GM06990 (cell line): ENCODE measurements around the gene STRBP.

Source experiments
- DNase-seq: peaks from one replicate; pipeline ENCODE4 v3.0.0-alpha.2; 2011; ENCODE audit not compliant: insufficient read length; ENCODE audit errors: extremely low read depth
- H3K27me3 ChIP-seq: replicated peaks from 2 replicates; pipeline ENCODE4 v1.6.0; 2011; ENCODE audit warnings: low read length; ENCODE audit not compliant: control insufficient read depth, insufficient read depth
- H3K36me3 ChIP-seq: 2 replicates; pipeline ENCODE4 v1.5.1; 2011; ENCODE audit warnings: low read length; ENCODE audit not compliant: control insufficient read depth, insufficient read depth
- H3K4me3 ChIP-seq: replicated peaks from 2 replicates; pipeline ENCODE4 v1.5.1; 2011; ENCODE audit warnings: low read depth, mild to moderate bottlenecking, control low read depth, low read length
- TF ChIP-seq, protein P1 (sequence below): IDR thresholded peaks from 2 replicates; pipeline ENCODE4 v1.5.1; 2011; ENCODE audit warnings: low read length, control low read depth, mild to moderate bottlenecking, inconsistent platforms; ENCODE audit not compliant: insufficient read depth, poor library complexity, severe bottlenecking

Gene STRBP

DNA sequence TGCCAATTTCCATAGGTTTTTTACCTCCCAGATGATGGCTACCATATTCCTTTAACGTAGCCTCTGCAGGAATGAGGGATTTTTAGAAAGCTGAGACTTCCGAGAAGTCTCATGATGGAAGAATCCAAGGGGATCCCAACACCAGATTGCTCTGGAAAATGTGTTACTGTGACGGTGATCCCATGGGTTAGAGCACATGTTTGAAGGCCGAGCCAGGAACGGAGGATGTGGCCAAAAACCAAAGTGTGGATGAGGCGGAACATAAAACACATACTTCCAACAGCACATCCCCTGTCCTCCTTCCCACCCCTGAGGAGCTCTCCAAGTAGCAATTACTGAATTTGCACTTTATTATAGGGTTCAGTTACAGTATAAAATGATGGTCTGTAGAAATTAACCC, 152.3 kb downstream of the STRBP start:
- H3K4me3 ChIP-seq: no peak overlapping the region
- TF ChIP-seq, protein P1, sequence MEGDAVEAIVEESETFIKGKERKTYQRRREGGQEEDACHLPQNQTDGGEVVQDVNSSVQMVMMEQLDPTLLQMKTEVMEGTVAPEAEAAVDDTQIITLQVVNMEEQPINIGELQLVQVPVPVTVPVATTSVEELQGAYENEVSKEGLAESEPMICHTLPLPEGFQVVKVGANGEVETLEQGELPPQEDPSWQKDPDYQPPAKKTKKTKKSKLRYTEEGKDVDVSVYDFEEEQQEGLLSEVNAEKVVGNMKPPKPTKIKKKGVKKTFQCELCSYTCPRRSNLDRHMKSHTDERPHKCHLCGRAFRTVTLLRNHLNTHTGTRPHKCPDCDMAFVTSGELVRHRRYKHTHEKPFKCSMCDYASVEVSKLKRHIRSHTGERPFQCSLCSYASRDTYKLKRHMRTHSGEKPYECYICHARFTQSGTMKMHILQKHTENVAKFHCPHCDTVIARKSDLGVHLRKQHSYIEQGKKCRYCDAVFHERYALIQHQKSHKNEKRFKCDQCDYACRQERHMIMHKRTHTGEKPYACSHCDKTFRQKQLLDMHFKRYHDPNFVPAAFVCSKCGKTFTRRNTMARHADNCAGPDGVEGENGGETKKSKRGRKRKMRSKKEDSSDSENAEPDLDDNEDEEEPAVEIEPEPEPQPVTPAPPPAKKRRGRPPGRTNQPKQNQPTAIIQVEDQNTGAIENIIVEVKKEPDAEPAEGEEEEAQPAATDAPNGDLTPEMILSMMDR: no peak
- H3K27me3 ChIP-seq: no peaks in the 10 kb centered on the region
- H3K36me3 ChIP-seq: peaks cover 16% of the 10 kb centered on the region
- no peak for DNase-seq

DNA sequence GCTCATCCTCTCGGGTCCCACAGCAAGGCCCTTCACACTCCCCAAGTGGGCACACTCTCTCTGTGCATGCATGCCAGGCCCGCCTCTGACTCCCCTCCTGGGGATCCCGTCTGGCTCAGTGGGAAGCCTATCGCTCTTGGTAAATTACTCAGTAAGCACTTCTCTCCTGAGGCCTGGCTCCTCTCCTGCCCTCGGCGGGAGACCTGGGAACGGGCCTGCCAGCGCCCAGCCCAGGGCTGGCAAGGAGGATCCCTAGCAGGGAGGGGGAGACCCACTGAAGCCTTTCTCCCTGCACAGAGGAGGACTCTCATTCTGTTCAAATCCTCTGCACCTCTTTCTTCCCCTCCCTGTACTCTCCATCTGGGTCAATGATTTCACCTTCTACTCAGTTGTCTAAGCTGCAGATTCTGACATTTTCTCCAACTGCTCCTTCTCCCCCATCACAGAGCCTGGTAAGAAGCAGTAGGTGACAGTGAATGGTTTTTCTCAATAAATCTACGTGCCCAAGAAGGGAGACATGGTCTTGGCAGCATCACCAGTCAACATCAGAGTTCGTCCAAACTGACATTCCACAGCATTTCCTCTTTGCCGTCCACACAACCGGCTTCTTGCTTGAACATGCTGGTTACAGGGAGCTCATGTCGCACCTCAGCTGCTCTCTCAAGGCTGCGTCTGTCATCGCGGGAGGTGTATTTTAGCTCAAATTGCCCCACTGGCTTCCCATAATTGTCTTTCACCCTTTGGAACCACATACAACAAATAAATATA, 153.1 kb downstream of the STRBP start:
- TF ChIP-seq, protein P1: no peak
- no peak overlapping the region for H3K4me3 ChIP-seq
- H3K36me3 ChIP-seq: peaks cover 18% of the 10 kb centered on the region
- DNase-seq: no peak
- no peaks in the 10 kb centered on the region for H3K27me3 ChIP-seq

DNA sequence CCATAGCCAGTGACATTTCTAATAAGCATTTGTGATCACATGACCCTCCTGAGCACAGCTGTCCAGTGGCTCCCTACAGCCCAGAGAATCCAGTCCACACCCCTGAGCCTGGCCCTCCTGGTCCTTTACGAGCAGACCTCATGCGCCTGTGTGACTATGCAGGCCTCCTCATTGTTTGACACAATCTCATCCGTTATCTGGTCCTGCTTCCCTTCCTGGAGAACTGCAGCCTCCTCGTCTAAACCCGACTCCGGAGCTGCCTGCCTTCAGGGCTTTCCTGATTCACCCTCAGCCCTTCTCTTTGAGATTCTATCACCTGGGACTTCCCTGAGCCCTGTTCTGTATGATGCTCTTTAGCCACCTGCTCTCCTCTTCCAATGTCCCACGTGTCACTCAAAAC, 155.2 kb downstream of the STRBP start:
- Histone ChIP-seq H3K4me3 (no peak overlapping the region), H3K36me3 (peaks cover 25% of the 10 kb centered on the region), H3K27me3 (no peaks in the 10 kb centered on the region)
- TF ChIP-seq, protein P1: no peak
- no peak for DNase-seq

DNA sequence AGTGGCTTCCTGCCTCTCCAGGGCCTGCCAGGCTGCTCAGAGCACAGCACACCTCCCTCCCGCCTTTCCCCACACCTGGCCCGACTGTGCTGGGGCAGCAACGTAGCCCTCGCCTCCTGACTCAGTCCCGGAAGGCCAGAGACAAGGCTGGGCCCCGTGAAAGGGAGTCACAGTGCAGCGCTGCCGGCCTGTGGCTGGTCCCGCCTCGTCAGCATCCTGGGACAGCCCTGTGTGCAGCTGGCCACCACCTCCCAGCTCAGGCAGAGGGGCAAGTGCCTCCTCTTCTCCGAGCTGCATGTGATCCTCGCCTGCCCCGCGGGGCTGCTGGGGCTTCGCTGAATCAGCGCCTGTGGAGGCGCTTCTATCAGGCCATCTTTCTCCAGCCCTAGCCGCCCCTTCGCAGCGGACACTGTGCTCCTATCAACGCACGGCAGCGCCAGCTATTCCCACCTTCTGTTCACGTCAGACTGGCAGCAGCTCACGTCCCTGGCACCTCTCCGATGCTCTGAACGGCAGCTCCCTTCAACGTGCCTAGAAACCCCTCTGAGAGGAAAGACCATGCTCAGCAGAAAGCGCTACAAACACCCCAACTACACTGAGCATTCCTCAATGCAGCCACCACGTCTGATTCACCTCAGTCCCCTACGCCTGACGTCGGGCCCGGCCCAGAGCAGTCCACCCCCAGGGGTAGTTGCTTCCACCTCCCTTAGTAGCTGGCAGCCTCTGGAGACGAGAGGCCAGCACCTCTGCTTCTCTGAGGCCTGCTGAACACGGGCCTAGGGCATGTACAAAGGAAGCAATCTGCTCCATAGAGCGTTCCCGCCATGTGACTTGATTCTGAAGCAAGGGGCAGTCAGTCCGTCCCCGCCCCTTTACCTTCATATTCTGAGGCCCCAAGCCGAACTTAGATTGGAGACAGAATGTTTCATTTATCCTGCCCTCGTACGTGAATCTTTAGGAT, 156.1 kb downstream of the STRBP start:
- DNase-seq: no peak
- Histone ChIP-seq H3K36me3 (peaks cover 29% of the 10 kb centered on the region), H3K4me3 (no peak overlapping the region), H3K27me3 (no peaks in the 10 kb centered on the region)
- TF ChIP-seq, protein P1: no peak

DNA sequence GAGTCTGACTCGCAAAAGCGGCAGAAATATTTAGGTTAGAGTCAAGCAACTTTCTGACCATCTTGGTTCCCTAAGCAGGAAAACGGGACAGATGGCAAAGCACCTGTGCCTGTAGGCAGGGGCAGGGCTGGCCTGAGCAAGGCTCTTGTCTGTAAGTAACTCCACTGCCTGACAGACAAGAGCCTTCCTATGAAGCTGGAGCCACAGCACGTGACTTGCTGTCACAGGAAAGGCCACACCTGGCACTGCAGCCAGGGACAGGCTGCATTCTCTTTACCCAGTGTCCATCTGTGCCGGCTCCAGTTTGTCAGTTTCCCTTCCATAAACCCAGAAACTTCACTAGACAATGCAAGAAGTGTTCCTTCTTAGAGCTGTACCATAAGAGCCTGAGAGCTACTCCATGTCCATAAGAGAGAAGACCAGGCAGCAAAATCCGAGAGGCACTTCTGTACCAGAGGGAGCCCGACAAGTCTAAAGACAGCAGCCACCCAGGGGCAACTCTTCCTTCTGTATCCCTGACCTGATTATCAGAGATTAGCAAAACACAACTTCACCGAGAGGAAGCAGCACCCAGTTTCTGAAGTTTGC, 156.9 kb downstream of the STRBP start:
- no peaks in the 10 kb centered on the region for H3K27me3 ChIP-seq
- TF ChIP-seq, protein P1: no peak
- no peak overlapping the region for H3K4me3 ChIP-seq
- no peak for DNase-seq
- H3K36me3 ChIP-seq: peaks cover 32% of the 10 kb centered on the region
